Peyer's patch (tissue), 4 donors: Measurements from ENCODE around the gene TNFAIP1.

Experiments used
- POLR2A ChIP-seq, 2 donors: fragments of 450-650 bp; IDR thresholded peaks; one replicate each; pipeline ENCODE4 v1.5.1; 2017; ENCODE audit warnings: antibody characterized with exemption in 2 of 2, mild to moderate bottlenecking in 2 of 2, moderate library complexity in 2 of 2
- TF ChIP-seq, protein P1 (sequence below), 6 experiments: fragments of 450-650 bp in 4 of 6; fragments of 200-600 bp in 2 of 6; sonication (generic) in 1 of 6; IDR thresholded peaks; one replicate each; pipeline ENCODE4 v1.5.1; 2017 to 2019; ENCODE audit warnings: antibody characterized with exemption in 6 of 6, mild to moderate bottlenecking in 3 of 6, moderate library complexity in 1 of 6

DNA sequence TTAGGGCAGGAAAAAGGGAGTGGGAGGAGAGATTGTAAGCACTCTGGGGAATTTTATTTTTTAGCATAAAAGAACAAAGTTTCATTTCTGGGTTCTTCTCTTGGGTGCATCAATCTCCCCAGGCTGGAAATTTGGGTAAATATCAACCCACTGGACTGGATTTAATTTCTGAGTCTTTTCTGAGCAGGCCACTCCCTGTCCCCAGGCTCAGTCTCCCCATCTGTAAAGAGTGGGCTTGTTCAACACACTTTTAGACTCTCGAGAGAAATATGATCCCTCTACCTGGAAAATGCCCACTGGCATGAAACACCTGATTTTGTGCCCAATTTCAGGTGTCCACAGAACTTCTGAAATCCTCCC, 35.2 kb downstream of the TNFAIP1 start:
- TF ChIP-seq, protein P1, sequence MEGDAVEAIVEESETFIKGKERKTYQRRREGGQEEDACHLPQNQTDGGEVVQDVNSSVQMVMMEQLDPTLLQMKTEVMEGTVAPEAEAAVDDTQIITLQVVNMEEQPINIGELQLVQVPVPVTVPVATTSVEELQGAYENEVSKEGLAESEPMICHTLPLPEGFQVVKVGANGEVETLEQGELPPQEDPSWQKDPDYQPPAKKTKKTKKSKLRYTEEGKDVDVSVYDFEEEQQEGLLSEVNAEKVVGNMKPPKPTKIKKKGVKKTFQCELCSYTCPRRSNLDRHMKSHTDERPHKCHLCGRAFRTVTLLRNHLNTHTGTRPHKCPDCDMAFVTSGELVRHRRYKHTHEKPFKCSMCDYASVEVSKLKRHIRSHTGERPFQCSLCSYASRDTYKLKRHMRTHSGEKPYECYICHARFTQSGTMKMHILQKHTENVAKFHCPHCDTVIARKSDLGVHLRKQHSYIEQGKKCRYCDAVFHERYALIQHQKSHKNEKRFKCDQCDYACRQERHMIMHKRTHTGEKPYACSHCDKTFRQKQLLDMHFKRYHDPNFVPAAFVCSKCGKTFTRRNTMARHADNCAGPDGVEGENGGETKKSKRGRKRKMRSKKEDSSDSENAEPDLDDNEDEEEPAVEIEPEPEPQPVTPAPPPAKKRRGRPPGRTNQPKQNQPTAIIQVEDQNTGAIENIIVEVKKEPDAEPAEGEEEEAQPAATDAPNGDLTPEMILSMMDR (IDR thresholded peaks at IDR 0.05) = no peak
- no peak for TF ChIP-seq POLR2A (IDR thresholded peaks at IDR 0.05)
